HCT116 (cell line): ENCODE results near the gene PPM1E. TPM values are rescaled to one million over a fixed set of nuclear protein-coding genes. Genes with fewer than 3 reads are reported as not detected.

ENCODE experiments used
- ATAC-seq: fragments of 200-7000 bp; cut with Tn5 transposase; 2 replicates; pipeline ENCODE4 v1.9.1; 2020; ENCODE audit warnings: mild to moderate bottlenecking, moderate library complexity
- BruUV-seq: library from RNA; stranded (reverse); fragments of 400-500 nt; replicated peaks from 2 replicates; lab custom pipeline; 2021; lab: Mats Ljungman, UMichigan
- CTCF ChIA-PET: fragments of 300-600 bp; sonication (Branson Sonifier 250); formaldehyde crosslinking; loops from one replicate; lab custom pipeline; 2021; ENCODE audit warnings: antibody characterized with exemption; lab: Charles Lee
- POLR2A ChIA-PET: fragments of 300-600, 350-600 bp; sonication (Branson Sonifier 250); formaldehyde crosslinking; loops from one replicate; lab custom pipeline; 2021; ENCODE audit warnings: antibody characterized with exemption; lab: Charles Lee
- RAD21 ChIA-PET, 2 experiments: fragments of 300-600 bp; sonication (Branson Sonifier 250); formaldehyde crosslinking; loops; one replicate each; lab custom pipeline; 2023; ENCODE audit warnings: low total read pairs in 2 of 2; ENCODE audit not compliant: uncharacterized antibody in 2 of 2, unreplicated experiment in 2 of 2, low non-redundant PET in 1 of 2; lab: Charles Lee
- DNase-seq: peaks from one replicate; pipeline ENCODE4 v3.0.0-alpha.2; 2010; ENCODE audit warnings: low read depth, low spot score
- H2AFZ ChIP-seq: fragments of 200-600 bp; shearing (Covaris generic), sonication (generic); 2 replicates; pipeline ENCODE4 v1.6.1; 2017; ENCODE audit warnings: low read depth, mixed run types, mixed read lengths, antibody characterized with exemption, low read length; ENCODE audit not compliant: poor library complexity, severe bottlenecking
- H3K27ac ChIP-seq: 2 replicates; pipeline ENCODE4 v1.5.1; 2012; ENCODE audit warnings: low read depth, low read length
- H3K27me3 ChIP-seq: fragments of 200-600 bp; sonication (generic); 2 replicates; pipeline ENCODE4 v1.6.1; 2016; ENCODE audit warnings: mixed run types, low read length, mixed read lengths; ENCODE audit not compliant: insufficient read depth
- H3K36me3 ChIP-seq, 2 experiments: fragments of 200-500 bp in 1 of 2; fragments of 200-600 bp in 1 of 2; sonication (Bioruptor generic) in 1 of 2; sonication (generic) in 1 of 2; 2 replicates each; pipeline versions ENCODE4 v1.5.1 to v1.6.1; 2014 to 2016; ENCODE audit warnings: low read length in 2 of 2, inconsistent platforms in 1 of 2, mixed read lengths in 1 of 2, mixed run types in 1 of 2; ENCODE audit not compliant: insufficient read depth in 2 of 2, control insufficient read depth in 1 of 2
- H3K4me1 ChIP-seq, 2 experiments: fragments of 200-600 bp in 1 of 2; sonication (generic) in 1 of 2; 2 replicates each; pipeline versions ENCODE4 v1.5.1 to v1.6.1; 2012 to 2017; ENCODE audit warnings: low read length in 2 of 2, inconsistent platforms in 1 of 2, mild to moderate bottlenecking in 1 of 2, mixed read lengths in 1 of 2, mixed run types in 1 of 2, moderate library complexity in 1 of 2; ENCODE audit not compliant: insufficient read depth in 2 of 2, control insufficient read depth in 1 of 2
- H3K4me2 ChIP-seq: fragments of 200-600 bp; sonication (generic); 2 replicates; pipeline ENCODE4 v1.6.1; 2017; ENCODE audit warnings: mixed run types, low read length, mixed read lengths
- H3K4me3 ChIP-seq, 2 experiments: fragments of 200-600 bp in 1 of 2; sonication (generic) in 1 of 2; replicated peaks in 1 of 2; 2 replicates each; pipeline ENCODE4 v1.5.1; 2011 to 2016; ENCODE audit warnings: low read length in 2 of 2, control low read depth in 1 of 2, low read depth in 1 of 2, mild to moderate bottlenecking in 1 of 2, mixed read lengths in 1 of 2, mixed run types in 1 of 2
- H3K79me2 ChIP-seq: fragments of 200-600 bp; sonication (generic); 2 replicates; pipeline ENCODE4 v1.6.1; 2017; ENCODE audit warnings: mild to moderate bottlenecking, mixed run types, low read length, moderate library complexity, mixed read lengths; ENCODE audit not compliant: insufficient read depth
- H3K9ac ChIP-seq: fragments of 200-600 bp; sonication (generic); 2 replicates; pipeline ENCODE4 v1.6.1; 2016; ENCODE audit warnings: low read length, mixed read lengths
- H3K9me2 ChIP-seq: fragments of 200-600 bp; sonication (generic), shearing (Covaris generic); 2 replicates; pipeline ENCODE4 v1.6.1; 2017; ENCODE audit warnings: mixed run types, mild to moderate bottlenecking, moderate library complexity; ENCODE audit not compliant: insufficient read depth
- H3K9me3 ChIP-seq, 2 experiments: fragments of 200-500 bp in 1 of 2; fragments of 200-600 bp in 1 of 2; sonication (Bioruptor generic) in 1 of 2; sonication (generic) in 1 of 2; 2 replicates each; pipeline ENCODE4 v1.6.1; 2014 to 2017; ENCODE audit warnings: low read length in 2 of 2, mixed read lengths in 2 of 2, inconsistent platforms in 1 of 2, low read depth in 1 of 2, mild to moderate bottlenecking in 1 of 2, mixed run types in 1 of 2, moderate library complexity in 1 of 2; ENCODE audit not compliant: control insufficient read depth in 1 of 2, insufficient read depth in 1 of 2
- H4K20me1 ChIP-seq: fragments of 200-600 bp; sonication (generic), shearing (Covaris generic); 2 replicates; pipeline ENCODE4 v1.6.1; 2017; ENCODE audit warnings: mixed run types, mild to moderate bottlenecking, moderate library complexity; ENCODE audit not compliant: insufficient read depth
- ATF3 ChIP-seq: IDR thresholded peaks from 2 replicates; pipeline ENCODE4 v1.6.1; 2012
- CEBPB ChIP-seq: IDR thresholded peaks from 2 replicates; pipeline ENCODE4 v1.6.1; 2012; ENCODE audit warnings: low read depth
- CTCF ChIP-seq, 3 experiments: fragments of 200-600 bp in 1 of 3; sonication (generic) in 1 of 3; IDR thresholded peaks in 2 of 3; conservative IDR thresholded peaks in 1 of 3; 2 replicates each; pipeline ENCODE4 v1.5.1; 2012 to 2017; ENCODE audit warnings: low read depth in 2 of 3, low read length in 2 of 3, antibody characterized with exemption in 1 of 3, borderline replicate concordance in 1 of 3, control low read depth in 1 of 3, mild to moderate bottlenecking in 1 of 3, mixed read lengths in 1 of 3, mixed run types in 1 of 3, moderate library complexity in 1 of 3; ENCODE audit not compliant: insufficient read depth in 1 of 3
- EZH2 ChIP-seq: fragments of 200-600 bp; sonication (generic); IDR thresholded peaks from 2 replicates; pipeline ENCODE4 v1.6.1; 2017; ENCODE audit warnings: antibody characterized with exemption, mixed run types
- FOSL1 ChIP-seq: IDR thresholded peaks from 2 replicates; pipeline ENCODE4 v1.6.1; 2012; ENCODE audit warnings: low read depth
- JUND ChIP-seq: IDR thresholded peaks from 2 replicates; pipeline ENCODE4 v1.6.1; 2012
- MAX ChIP-seq: IDR thresholded peaks from 2 replicates; pipeline ENCODE4 v1.6.1; 2012
- POLR2AphosphoS5 ChIP-seq: IDR thresholded peaks from 2 replicates; pipeline ENCODE4 v1.6.1; 2011; ENCODE audit warnings: mild to moderate bottlenecking, low read depth, low read length, moderate library complexity
- REST ChIP-seq: IDR thresholded peaks from 2 replicates; pipeline ENCODE4 v1.6.1; 2012; ENCODE audit warnings: low read depth
- SIN3A ChIP-seq: IDR thresholded peaks from 2 replicates; pipeline ENCODE4 v1.6.1; 2012; ENCODE audit warnings: low read depth
- SP1 ChIP-seq: IDR thresholded peaks from 2 replicates; pipeline ENCODE4 v1.6.1; 2012; ENCODE audit warnings: low read depth
- SRF ChIP-seq: IDR thresholded peaks from 2 replicates; pipeline ENCODE4 v1.6.1; 2012; ENCODE audit warnings: low read depth
- TCF7L2 ChIP-seq: IDR thresholded peaks from 2 replicates; pipeline ENCODE4 v1.7.0; 2011; ENCODE audit warnings: borderline replicate concordance, inconsistent platforms; ENCODE audit not compliant: insufficient read depth, insufficient read length; ENCODE audit errors: extremely low read depth
- YY1 ChIP-seq: IDR thresholded peaks from 2 replicates; pipeline ENCODE4 v1.6.1; 2011; ENCODE audit warnings: low read length, low read depth, moderate library complexity, mild to moderate bottlenecking; ENCODE audit not compliant: insufficient replicate concordance; ENCODE audit errors: extremely low read depth
- ZBTB33 ChIP-seq: IDR thresholded peaks from 2 replicates; pipeline ENCODE4 v1.6.1; 2011; ENCODE audit warnings: mild to moderate bottlenecking, low read length, moderate library complexity; ENCODE audit not compliant: insufficient replicate concordance; ENCODE audit errors: extremely low read depth
- ZFX ChIP-seq: fragments of 450-650 bp; IDR thresholded peaks from 2 replicates; pipeline ENCODE4 v1.6.1; 2017
- intact Hi-C: fragments of 100-400 bp; cut with micrococcal nuclease; formaldehyde crosslinking; loops from 2 replicates; pipeline ENCODE4 v1.10.0; 2022
- total RNA-seq: library from RNA; stranded (reverse); gene quantifications from one replicate; pipeline ENCODE4 v1.2.1, GENCODE V29; 2021; ENCODE audit not compliant: unreplicated experiment

PPM1E gene
- total RNA-seq, 1 experiment from 2014 or later, result 0.02 TPM

GRCh38 chr17:58980706-58981481, 225.2 kb downstream of the PPM1E start:
- no peaks in the 10 kb centered on the region for H3K36me3 ChIP-seq
- H3K9ac ChIP-seq, result no peak overlapping the region
- ATAC-seq (no peak), DNase-seq (no peak)
- RAD21 ChIA-PET, result no interaction called here
- H3K9me2 ChIP-seq, result no peaks in the 10 kb centered on the region
- no peak overlapping the region for H3K4me3 ChIP-seq
- intact Hi-C loops, result no loop called here
- H3K4me2 ChIP-seq, result no peak overlapping the region
- CTCF ChIA-PET, result no interaction called here
- no peaks in the 10 kb centered on the region for H4K20me1 ChIP-seq
- POLR2A ChIA-PET, result interaction anchor here (1.9 kb wide), 1 partner anchor 350 kb away, joined by 4 read pairs; no protein-coding TSS in a partner anchor
- H3K4me1 ChIP-seq, result no peaks in the 10 kb centered on the region
- TF ChIP-seq POLR2AphosphoS5 (no peak), TCF7L2 (no peak), ZFX (no peak), SIN3A (no peak), SP1 (no peak), REST (no peak), FOSL1 (no peak), CEBPB (no peak), ATF3 (no peak), SRF (no peak), CTCF (IDR thresholded peaks at IDR 0.05 in 2 of 3, conservative IDR thresholded peaks at IDR 0.05 in 1 of 3; ENCODE audit: borderline replicate concordance in 1 of 3, insufficient read depth in 1 of 3, low read depth in 2 of 3, low read length in 2 of 3) (no peak), MAX (no peak), EZH2 (no peak), ZBTB33 (no peak), JUND (no peak), YY1 (no peak)
- no peaks in the 10 kb centered on the region for H3K79me2 ChIP-seq
- H3K27ac ChIP-seq, result no peak overlapping the region
- H3K9me3 ChIP-seq, result no peaks in the 10 kb centered on the region
- no TSS peak for BruUV-seq
- no peaks in the 10 kb centered on the region for H3K27me3 ChIP-seq
- H2AFZ ChIP-seq, result no peak overlapping the region
